H9 (cell line): Measurements from ENCODE around the gene N4BP2L1. TPM values are rescaled to one million over a fixed set of nuclear protein-coding genes. Genes with fewer than 3 reads are reported as not detected.

Source experiments
- DNase-seq: peaks from one replicate; pipeline ENCODE4 v3.0.0-alpha.2; 2017
- H2AFZ ChIP-seq: one replicate; pipeline ENCODE4 v1.6.1; 2013; ENCODE audit warnings: mild to moderate bottlenecking, low read length, control low read depth, moderate library complexity
- H2AK5ac ChIP-seq: 2 replicates; pipeline ENCODE4 v1.6.1; 2013; ENCODE audit warnings: low read length, control low read depth, mixed read lengths; ENCODE audit not compliant: insufficient read length
- H2BK120ac ChIP-seq: one replicate; pipeline ENCODE4 v1.6.1; 2013; ENCODE audit warnings: low read depth, mild to moderate bottlenecking, low read length, control low read depth, inconsistent platforms; ENCODE audit not compliant: poor library complexity, severe bottlenecking
- H2BK12ac ChIP-seq: 2 replicates; pipeline ENCODE4 v1.6.1; 2013; ENCODE audit warnings: low read length, control low read depth, mixed read lengths, low read depth; ENCODE audit not compliant: insufficient read length
- H2BK15ac ChIP-seq: 2 replicates; pipeline ENCODE4 v1.6.1; 2013; ENCODE audit warnings: low read depth, low read length, control low read depth
- H2BK20ac ChIP-seq: one replicate; pipeline ENCODE4 v1.6.1; 2013; ENCODE audit warnings: low read depth, mild to moderate bottlenecking, low read length, control low read depth, inconsistent platforms; ENCODE audit not compliant: poor library complexity, severe bottlenecking
- H2BK5ac ChIP-seq: 2 replicates; pipeline ENCODE4 v1.6.1; 2013; ENCODE audit warnings: low read length, control low read depth, mixed read lengths; ENCODE audit not compliant: insufficient read length
- H3K14ac ChIP-seq: 2 replicates; pipeline ENCODE4 v1.6.1; 2013; ENCODE audit warnings: low read length, control low read depth; ENCODE audit not compliant: insufficient read depth
- H3K18ac ChIP-seq: 2 replicates; pipeline ENCODE4 v1.6.1; 2013; ENCODE audit warnings: low read depth, mild to moderate bottlenecking, mixed read lengths, low read length, control low read depth; ENCODE audit not compliant: insufficient read length
- H3K23ac ChIP-seq: 2 replicates; pipeline ENCODE4 v1.6.1; 2013; ENCODE audit warnings: low read length, control low read depth, mixed read lengths, low read depth; ENCODE audit not compliant: insufficient read length
- H3K23me2 ChIP-seq: 2 replicates; pipeline ENCODE4 v1.6.1; 2013; ENCODE audit warnings: low read depth, mild to moderate bottlenecking, mixed read lengths, low read length, control low read depth; ENCODE audit not compliant: insufficient read length, poor library complexity, severe bottlenecking
- H3K27ac ChIP-seq: 2 replicates; pipeline ENCODE4 v1.5.1; 2013; ENCODE audit warnings: low read length, control low read depth, mixed read lengths, low read depth; ENCODE audit not compliant: insufficient read length
- H3K27me3 ChIP-seq: 2 replicates; pipeline ENCODE4 v1.6.1; 2013; ENCODE audit warnings: low read length, control low read depth, inconsistent platforms; ENCODE audit not compliant: insufficient read depth
- H3K4ac ChIP-seq: 2 replicates; pipeline ENCODE4 v1.6.1; 2013; ENCODE audit warnings: low read depth, mild to moderate bottlenecking, control low read depth, inconsistent platforms, low read length, moderate library complexity
- H3K4me1 ChIP-seq: 2 replicates; pipeline ENCODE4 v1.6.1; 2013; ENCODE audit warnings: low read length, control low read depth, inconsistent platforms; ENCODE audit not compliant: insufficient read depth
- H3K4me2 ChIP-seq: 2 replicates; pipeline ENCODE4 v1.6.1; 2013; ENCODE audit warnings: low read length, control low read depth, mixed read lengths; ENCODE audit not compliant: insufficient read length, insufficient read depth
- H3K56ac ChIP-seq: 2 replicates; pipeline ENCODE4 v1.6.1; 2013; ENCODE audit warnings: low read depth, mild to moderate bottlenecking, mixed read lengths, low read length, control low read depth; ENCODE audit not compliant: insufficient read length
- H3K79me1 ChIP-seq: 2 replicates; pipeline ENCODE4 v1.6.1; 2013; ENCODE audit warnings: low read depth, mild to moderate bottlenecking, moderate library complexity, low read length, control low read depth, inconsistent platforms; ENCODE audit not compliant: insufficient read depth, poor library complexity, severe bottlenecking
- H3K79me2 ChIP-seq: 2 replicates; pipeline ENCODE4 v1.6.1; 2013; ENCODE audit warnings: low read length, control low read depth, inconsistent platforms; ENCODE audit not compliant: insufficient read depth
- H3K9ac ChIP-seq: 2 replicates; pipeline ENCODE4 v1.6.1; 2013; ENCODE audit warnings: low read length, control low read depth, mixed read lengths; ENCODE audit not compliant: insufficient read length; ENCODE audit errors: extremely low read depth
- H3K9me3 ChIP-seq: one replicate; pipeline ENCODE4 v1.6.1; 2013; ENCODE audit warnings: low read depth, low read length, inconsistent platforms; ENCODE audit not compliant: control insufficient read depth
- H3T11ph ChIP-seq: one replicate; pipeline ENCODE4 v1.6.1; 2013; ENCODE audit warnings: mild to moderate bottlenecking, low read length, control low read depth, inconsistent platforms
- H4K20me1 ChIP-seq: one replicate; pipeline ENCODE4 v1.6.1; 2013; ENCODE audit not compliant: control insufficient read depth, insufficient read length, insufficient read depth
- H4K5ac ChIP-seq: 2 replicates; pipeline ENCODE4 v1.6.1; 2013; ENCODE audit warnings: low read depth, mild to moderate bottlenecking, mixed read lengths, low read length, control low read depth; ENCODE audit not compliant: insufficient read length
- H4K8ac ChIP-seq: replicated peaks from 2 replicates; pipeline ENCODE4 v1.6.1; 2013; ENCODE audit warnings: low read length, control low read depth, mixed read lengths, low read depth; ENCODE audit not compliant: insufficient read length
- H4K91ac ChIP-seq: 2 replicates; pipeline ENCODE4 v1.6.1; 2013; ENCODE audit warnings: low read depth, mild to moderate bottlenecking, moderate library complexity, mixed read lengths, low read length, control low read depth; ENCODE audit not compliant: insufficient read length
- H3K27ac Mint-ChIP-seq, 3 experiments: 2 replicates in 2 of 3; 3 replicates in 1 of 3; pipeline ENCODE4 v1.8.0; 2020 to 2021; ENCODE audit warnings: mixed read lengths in 3 of 3, mild to moderate bottlenecking in 1 of 3, moderate library complexity in 1 of 3
- H3K27me3 Mint-ChIP-seq: 2 replicates; pipeline ENCODE4 v1.8.0; 2021; ENCODE audit warnings: low read depth, mild to moderate bottlenecking, moderate library complexity, mixed read lengths
- H3K36me3 Mint-ChIP-seq, 3 experiments: 2 replicates in 2 of 3; 3 replicates in 1 of 3; pipeline ENCODE4 v1.8.0; 2020 to 2021; ENCODE audit warnings: low read depth in 3 of 3, mixed read lengths in 3 of 3; ENCODE audit not compliant: insufficient read depth in 1 of 3
- H3K4me1 Mint-ChIP-seq, 2 experiments: 2 replicates each; pipeline ENCODE4 v1.8.0; 2020; ENCODE audit warnings: mixed read lengths in 2 of 2
- H3K4me3 Mint-ChIP-seq, 2 experiments: 2 replicates in 1 of 2; 3 replicates in 1 of 2; pipeline ENCODE4 v1.8.0; 2020 to 2021; ENCODE audit warnings: mild to moderate bottlenecking in 2 of 2, mixed read lengths in 2 of 2, moderate library complexity in 1 of 2
- H3K9me3 Mint-ChIP-seq, 2 experiments: 2 replicates in 1 of 2; 3 replicates in 1 of 2; pipeline ENCODE4 v1.8.0; 2020; ENCODE audit warnings: mild to moderate bottlenecking in 2 of 2, mixed read lengths in 2 of 2, moderate library complexity in 1 of 2
- CTCF ChIP-seq: fragments of 200-600 bp; sonication (generic); conservative IDR thresholded peaks from 3 replicates; pipeline ENCODE4 v1.8.0; 2021; ENCODE audit warnings: antibody characterized with exemption, mild to moderate bottlenecking
- WGBS: extraction: QIAGEN DNeasy Blood & Tissue Kit; methylation state at CpG from one replicate; pipeline ENCODE4 v1.1.7; 2013; ENCODE audit warnings: missing lambda C conversion rate, low lambda C conversion rate, mixed read lengths; ENCODE audit not compliant: insufficient read length; ENCODE audit errors: extremely low coverage; 5-methylcytosine and 5-hydroxymethylcytosine counted together
- total RNA-seq: library from RNA; stranded (reverse); gene quantifications from 2 replicates; pipeline ENCODE4 v1.2.1, GENCODE V29; 2021

The N4BP2L1 gene
- total RNA-seq, 1 experiment from 2014 or later = 1.5 TPM

DNA sequence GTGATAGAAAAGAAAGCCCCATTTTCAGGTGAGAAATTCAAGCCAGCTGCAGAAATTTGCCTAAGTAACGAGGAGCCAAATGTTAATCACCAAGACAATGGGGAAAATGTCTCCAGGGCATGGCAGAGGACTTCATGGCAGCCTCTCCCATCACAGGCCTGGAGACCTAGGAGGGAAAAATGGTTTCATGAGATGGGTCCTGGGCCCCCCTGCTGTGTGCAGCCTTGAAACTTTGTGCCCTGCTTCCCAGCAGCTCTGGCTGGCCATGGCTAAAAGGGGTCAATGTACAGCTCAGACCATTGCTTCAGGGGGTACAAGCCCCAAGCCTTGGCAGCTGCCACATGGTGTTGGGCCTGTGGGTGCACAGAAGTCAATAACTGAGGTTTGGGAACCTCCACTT, 9.9 kb downstream of the N4BP2L1 start:
- Histone ChIP-seq H3K9me3 (no peaks in the 10 kb centered on the region), H2AFZ (no peak overlapping the region), H3K4me2 (no peak overlapping the region), H3K27me3 (no peaks in the 10 kb centered on the region), H3K14ac (no peak overlapping the region), H3K9ac (no peak overlapping the region), H3K79me1 (no peaks in the 10 kb centered on the region), H3K23ac (no peak overlapping the region), H3K23me2 (no peaks in the 10 kb centered on the region), H4K5ac (no peak overlapping the region), H3K56ac (no peak overlapping the region), H2BK20ac (no peak overlapping the region), H2BK12ac (no peak overlapping the region), H4K91ac (no peak overlapping the region), H3K79me2 (no peaks in the 10 kb centered on the region), H2BK120ac (no peak overlapping the region), H3K27ac (no peak overlapping the region), H3K4ac (no peak overlapping the region), H2BK15ac (no peak overlapping the region), H4K8ac (no peak overlapping the region), H3T11ph (no peak overlapping the region), H3K4me1 (0 out of 2 replicates have a peak, but pooled peaks cover 2% of the 10 kb centered on the region), H2BK5ac (no peak overlapping the region), H2AK5ac (no peak overlapping the region), H3K18ac (no peak overlapping the region), H4K20me1 (no peaks in the 10 kb centered on the region)
- peaks cover 25% of the 10 kb centered on the region in 2 experiments for H3K9me3 Mint-ChIP-seq
- no peak for DNase-seq
- H3K4me3 Mint-ChIP-seq = no peak overlapping the region
- peaks cover 3 to 7% of the 10 kb centered on the region in 2 experiments; a peak in 2 of 4 replicates for H3K4me1 Mint-ChIP-seq
- no peaks in the 10 kb centered on the region for H3K27me3 Mint-ChIP-seq
- H3K27ac Mint-ChIP-seq = no peak overlapping the region
- no CpG with 5 or more reads among the region's 1 CpG for WGBS
- TF ChIP-seq CTCF = no peak
- peaks cover 20 to 29% (median 23%) of the 10 kb centered on the region in 3 experiments for H3K36me3 Mint-ChIP-seq
